ENCODE data around the gene THY1. TPM values are rescaled to one million over a fixed set of nuclear protein-coding genes. Genes with fewer than 3 reads are reported as not detected.

Gene THY1
- total RNA-seq, 1 donor from 2014 or later = 49.2 TPM

DNA sequence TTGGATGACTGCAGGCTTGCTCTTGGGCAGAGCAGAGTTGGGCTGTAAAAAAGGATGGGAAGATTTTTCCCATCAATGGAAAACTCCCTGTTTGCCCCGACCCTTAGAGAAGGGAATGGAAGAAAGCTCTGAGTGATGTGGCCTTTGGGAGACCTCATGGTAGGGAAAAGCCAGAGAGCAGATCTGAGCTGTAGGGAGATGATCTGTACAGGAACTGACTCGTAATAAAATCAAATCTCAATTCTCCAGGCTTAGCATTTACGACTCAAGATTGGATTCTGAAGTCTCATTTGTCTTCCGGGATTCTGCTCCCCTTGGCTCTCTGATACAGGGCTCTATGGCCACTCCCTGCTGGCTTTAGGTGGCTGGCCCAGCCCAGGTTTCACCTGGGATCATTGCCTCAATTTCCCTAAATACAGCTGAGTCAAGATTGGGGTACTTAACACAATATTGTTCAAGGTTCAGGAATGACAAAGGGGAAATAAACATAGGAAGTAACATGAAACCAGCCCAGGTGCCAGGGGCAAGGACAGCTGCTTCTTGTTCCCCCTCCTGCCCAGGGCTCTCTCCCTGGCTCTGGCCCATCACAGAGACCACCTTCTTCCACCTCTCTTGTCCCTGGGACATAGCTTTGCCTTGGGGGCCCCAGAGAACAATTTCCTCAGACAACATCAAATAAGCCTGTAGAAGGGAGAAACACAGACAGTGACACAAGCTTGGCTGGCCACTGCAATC is 38.4 kb upstream of the THY1 start:
- H3K27ac ChIP-seq = no peak overlapping the region
- Mint-ChIP-seq H3K4me3 (no peak overlapping the region), H3K9me3 (peaks cover 9% of the 10 kb centered on the region), H3K4me1 (peaks cover 14% of the 10 kb centered on the region), H3K27me3 (ENCODE audit: insufficient read depth, low read depth) (no peaks in the 10 kb centered on the region), H3K27ac (peak overlapping the region; percentile 17), H3K36me3 (no peaks in the 10 kb centered on the region)
- H2AFZ ChIP-seq (replicated peaks) = no peak overlapping the region
- H4K20me1 ChIP-seq (ENCODE audit: low read depth) = no peaks in the 10 kb centered on the region
- TF ChIP-seq, protein P1, sequence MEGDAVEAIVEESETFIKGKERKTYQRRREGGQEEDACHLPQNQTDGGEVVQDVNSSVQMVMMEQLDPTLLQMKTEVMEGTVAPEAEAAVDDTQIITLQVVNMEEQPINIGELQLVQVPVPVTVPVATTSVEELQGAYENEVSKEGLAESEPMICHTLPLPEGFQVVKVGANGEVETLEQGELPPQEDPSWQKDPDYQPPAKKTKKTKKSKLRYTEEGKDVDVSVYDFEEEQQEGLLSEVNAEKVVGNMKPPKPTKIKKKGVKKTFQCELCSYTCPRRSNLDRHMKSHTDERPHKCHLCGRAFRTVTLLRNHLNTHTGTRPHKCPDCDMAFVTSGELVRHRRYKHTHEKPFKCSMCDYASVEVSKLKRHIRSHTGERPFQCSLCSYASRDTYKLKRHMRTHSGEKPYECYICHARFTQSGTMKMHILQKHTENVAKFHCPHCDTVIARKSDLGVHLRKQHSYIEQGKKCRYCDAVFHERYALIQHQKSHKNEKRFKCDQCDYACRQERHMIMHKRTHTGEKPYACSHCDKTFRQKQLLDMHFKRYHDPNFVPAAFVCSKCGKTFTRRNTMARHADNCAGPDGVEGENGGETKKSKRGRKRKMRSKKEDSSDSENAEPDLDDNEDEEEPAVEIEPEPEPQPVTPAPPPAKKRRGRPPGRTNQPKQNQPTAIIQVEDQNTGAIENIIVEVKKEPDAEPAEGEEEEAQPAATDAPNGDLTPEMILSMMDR (IDR thresholded peaks at IDR 0.05) = no peak
- TF ChIP-seq EZH2phosphoT487 (IDR thresholded peaks at IDR 0.05) (no peak), EZH2 (IDR thresholded peaks at IDR 0.05) (no peak)
- no peak overlapping the region for H3K4me3 ChIP-seq
- no peaks in the 10 kb centered on the region for H3K27me3 ChIP-seq
- H3K4me2 ChIP-seq = no peak overlapping the region
- H3K4me1 ChIP-seq = no peaks in the 10 kb centered on the region
- no peaks in the 10 kb centered on the region for H3F3A ChIP-seq (ENCODE audit: low read depth)
- no peak overlapping the region for H3K9ac ChIP-seq
- H3K9me3 ChIP-seq (ENCODE audit: low read depth) = no peaks in the 10 kb centered on the region
- no peak for DNase-seq (ENCODE audit: low spot score)
- H3K36me3 ChIP-seq = no peaks in the 10 kb centered on the region
- H3K79me2 ChIP-seq (ENCODE audit: low read depth) = no peaks in the 10 kb centered on the region

DNA sequence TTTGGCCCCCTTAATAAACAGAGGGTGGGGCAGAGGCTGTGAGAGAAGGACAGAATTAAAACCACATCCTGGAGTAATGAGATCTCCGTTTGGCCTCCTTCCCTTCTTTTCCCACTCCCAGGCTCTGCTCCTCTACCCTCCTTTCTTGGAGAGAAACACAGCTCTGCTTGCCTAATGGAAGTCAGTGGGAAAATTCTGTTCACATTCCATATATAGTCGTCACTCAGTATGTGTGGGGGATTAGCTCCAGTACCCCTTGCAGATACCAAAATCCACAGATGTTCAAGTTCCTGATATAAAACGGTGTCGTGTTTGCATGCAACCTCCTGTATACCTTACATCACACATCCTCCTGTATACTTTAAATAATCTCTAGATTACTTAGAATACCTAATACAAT is 37.6 kb upstream of the THY1 start:
- Histone ChIP-seq H4K20me1 (ENCODE audit: low read depth) (no peaks in the 10 kb centered on the region), H3F3A (ENCODE audit: low read depth) (no peaks in the 10 kb centered on the region), H3K9ac (no peak overlapping the region), H2AFZ (replicated peaks) (no peak overlapping the region), H3K79me2 (ENCODE audit: low read depth) (no peaks in the 10 kb centered on the region), H3K27me3 (no peaks in the 10 kb centered on the region), H3K4me3 (no peak overlapping the region), H3K4me1 (no peaks in the 10 kb centered on the region), H3K9me3 (ENCODE audit: low read depth) (no peaks in the 10 kb centered on the region), H3K4me2 (no peak overlapping the region), H3K36me3 (no peaks in the 10 kb centered on the region), H3K27ac (no peak overlapping the region)
- Mint-ChIP-seq H3K36me3 (no peaks in the 10 kb centered on the region), H3K4me1 (peaks cover 14% of the 10 kb centered on the region), H3K27me3 (ENCODE audit: insufficient read depth, low read depth) (no peaks in the 10 kb centered on the region), H3K4me3 (no peak overlapping the region), H3K9me3 (peaks cover 7% of the 10 kb centered on the region), H3K27ac (no peak overlapping the region)
- TF ChIP-seq, protein P1 (IDR thresholded peaks at IDR 0.05) = no peak
- TF ChIP-seq EZH2 (IDR thresholded peaks at IDR 0.05) = no peak
- no peak for TF ChIP-seq EZH2phosphoT487 (IDR thresholded peaks at IDR 0.05)
- no peak for DNase-seq (ENCODE audit: low spot score)

DNA sequence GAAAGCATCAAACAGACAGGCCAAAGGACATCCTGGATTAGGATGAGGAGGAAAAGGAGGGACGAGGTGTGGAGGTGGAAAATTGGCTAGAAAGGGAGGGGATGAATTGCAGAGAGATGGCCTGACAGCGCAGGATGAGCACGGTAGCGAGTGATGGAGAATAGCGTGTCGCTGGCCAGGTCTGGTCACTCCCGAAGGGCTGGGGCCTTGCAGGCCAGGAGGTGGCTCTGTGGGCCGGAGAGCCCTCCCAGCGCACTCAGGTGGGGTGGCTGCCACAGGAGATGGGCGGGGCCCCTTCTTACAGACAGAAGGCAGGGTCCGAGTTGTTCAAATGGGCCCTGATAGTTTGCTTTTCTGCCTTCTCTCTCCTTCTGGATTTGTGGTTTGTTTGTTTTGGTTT is 37.1 kb upstream of the THY1 start:
- Histone ChIP-seq H3F3A (ENCODE audit: low read depth) (no peaks in the 10 kb centered on the region), H3K9me3 (ENCODE audit: low read depth) (no peaks in the 10 kb centered on the region), H2AFZ (replicated peaks) (no peak overlapping the region), H3K4me3 (no peak overlapping the region), H3K27me3 (no peaks in the 10 kb centered on the region), H3K4me2 (no peak overlapping the region), H3K9ac (no peak overlapping the region), H4K20me1 (ENCODE audit: low read depth) (no peaks in the 10 kb centered on the region), H3K27ac (no peak overlapping the region), H3K4me1 (no peaks in the 10 kb centered on the region), H3K79me2 (ENCODE audit: low read depth) (no peaks in the 10 kb centered on the region), H3K36me3 (no peaks in the 10 kb centered on the region)
- Mint-ChIP-seq H3K36me3 (no peaks in the 10 kb centered on the region), H3K27ac (peak overlapping the region; percentile 84), H3K9me3 (peaks cover 3% of the 10 kb centered on the region), H3K27me3 (ENCODE audit: insufficient read depth, low read depth) (no peaks in the 10 kb centered on the region), H3K4me1 (peaks cover 14% of the 10 kb centered on the region), H3K4me3 (no peak overlapping the region)
- no peak for DNase-seq (ENCODE audit: low spot score)
- TF ChIP-seq EZH2 (IDR thresholded peaks at IDR 0.05) = no peak
- TF ChIP-seq, protein P1 (IDR thresholded peaks at IDR 0.05) = no peak
- TF ChIP-seq EZH2phosphoT487 (IDR thresholded peaks at IDR 0.05) = no peak

Measured in neural progenitor cell (in vitro differentiated cells).